GM21528 (cell line): ENCODE measurements around the gene KAT5.
"Not testable (repeated sequence)": the region's sequence is repeated elsewhere in the genome, so short reads cannot be mapped to it uniquely, and the experiment has no call there.

Source experiments
- ATAC-seq: cut with Tn5 transposase; IDR thresholded peaks from one replicate; pipeline ENCODE4 v1.9.1; 2021; ENCODE audit warnings: mild to moderate bottlenecking, moderate library complexity; ENCODE audit not compliant: unreplicated experiment, low FRiP score

Gene KAT5

DNA sequence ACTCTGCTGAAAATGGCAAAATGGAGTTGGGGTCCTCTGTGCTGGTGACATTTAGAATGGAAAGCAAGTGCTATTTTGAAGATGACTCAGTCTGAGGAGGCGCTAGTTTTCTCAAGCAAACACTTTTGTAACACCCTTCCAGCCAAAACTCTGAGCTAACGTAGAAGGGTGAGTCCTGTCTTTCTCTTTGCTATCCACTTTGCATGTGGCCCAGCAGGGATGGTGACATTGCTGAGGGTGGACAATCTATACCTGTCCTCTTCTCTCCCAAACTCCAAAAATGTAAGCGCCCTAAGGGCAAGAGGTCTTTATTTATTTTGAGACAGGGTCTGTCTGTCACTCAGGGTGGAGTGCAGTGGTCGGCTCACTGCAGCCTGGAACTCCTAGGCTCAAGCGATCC, 3.6 kb upstream of the KAT5 start:
- ATAC-seq: no peak

DNA sequence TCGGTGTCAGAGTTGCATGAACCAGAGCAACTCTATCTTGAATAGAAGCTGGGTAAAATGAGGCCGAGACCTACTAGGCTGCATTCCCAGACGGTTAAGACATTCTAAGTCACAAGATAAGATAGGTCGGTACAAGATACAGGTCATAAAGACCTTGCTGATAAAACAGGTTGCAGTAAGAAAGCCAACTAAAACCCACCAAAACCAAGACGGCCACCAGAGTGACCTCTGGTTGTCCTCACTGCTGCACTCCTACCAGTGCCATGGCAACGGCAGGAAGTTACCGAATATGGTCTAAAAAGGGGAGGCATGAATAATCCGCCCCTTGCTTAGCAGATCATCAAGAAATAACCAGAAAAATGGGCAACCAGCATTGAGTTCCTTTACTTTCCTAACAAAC, 2.4 kb upstream of the KAT5 start:
- ATAC-seq: no peak

DNA sequence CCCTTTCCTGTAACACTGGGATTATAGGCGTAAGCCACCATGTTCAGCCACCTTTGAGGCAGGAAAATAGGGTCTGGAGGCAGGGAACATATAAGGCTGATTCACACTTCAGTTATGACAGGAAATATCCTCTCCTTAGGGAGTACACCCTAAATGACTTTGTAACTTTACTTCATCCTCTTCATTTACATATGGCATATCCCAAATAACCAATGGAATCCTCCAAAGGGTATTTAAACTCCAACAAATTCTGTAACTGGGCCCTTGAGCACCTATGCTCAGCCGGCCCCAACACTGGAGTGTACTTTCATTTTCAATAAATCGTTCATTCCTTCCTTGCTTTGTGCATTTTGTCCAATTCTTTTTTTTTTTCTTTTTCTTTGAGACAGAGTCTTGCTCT, 1.6 kb upstream of the KAT5 start:
- no peak for ATAC-seq

DNA sequence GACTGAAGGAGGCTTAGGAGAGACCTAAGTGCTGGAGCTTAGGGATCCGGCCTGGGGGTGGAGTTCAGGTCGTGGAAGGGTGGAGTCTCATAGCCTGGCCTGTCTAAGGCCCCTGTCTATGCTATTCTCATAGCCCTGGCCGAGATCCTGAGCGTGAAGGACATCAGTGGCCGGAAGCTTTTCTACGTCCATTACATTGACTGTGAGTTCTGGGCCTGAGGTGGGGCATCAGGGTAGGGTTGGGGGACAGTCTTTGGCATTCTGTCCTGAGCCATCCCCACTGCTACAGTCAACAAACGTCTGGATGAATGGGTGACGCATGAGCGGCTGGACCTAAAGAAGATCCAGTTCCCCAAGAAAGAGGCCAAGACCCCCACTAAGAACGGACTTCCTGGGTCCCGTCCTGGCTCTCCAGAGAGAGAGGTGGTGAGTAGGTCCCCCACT, 603 bp downstream of the KAT5 start:
- no peak for ATAC-seq

DNA sequence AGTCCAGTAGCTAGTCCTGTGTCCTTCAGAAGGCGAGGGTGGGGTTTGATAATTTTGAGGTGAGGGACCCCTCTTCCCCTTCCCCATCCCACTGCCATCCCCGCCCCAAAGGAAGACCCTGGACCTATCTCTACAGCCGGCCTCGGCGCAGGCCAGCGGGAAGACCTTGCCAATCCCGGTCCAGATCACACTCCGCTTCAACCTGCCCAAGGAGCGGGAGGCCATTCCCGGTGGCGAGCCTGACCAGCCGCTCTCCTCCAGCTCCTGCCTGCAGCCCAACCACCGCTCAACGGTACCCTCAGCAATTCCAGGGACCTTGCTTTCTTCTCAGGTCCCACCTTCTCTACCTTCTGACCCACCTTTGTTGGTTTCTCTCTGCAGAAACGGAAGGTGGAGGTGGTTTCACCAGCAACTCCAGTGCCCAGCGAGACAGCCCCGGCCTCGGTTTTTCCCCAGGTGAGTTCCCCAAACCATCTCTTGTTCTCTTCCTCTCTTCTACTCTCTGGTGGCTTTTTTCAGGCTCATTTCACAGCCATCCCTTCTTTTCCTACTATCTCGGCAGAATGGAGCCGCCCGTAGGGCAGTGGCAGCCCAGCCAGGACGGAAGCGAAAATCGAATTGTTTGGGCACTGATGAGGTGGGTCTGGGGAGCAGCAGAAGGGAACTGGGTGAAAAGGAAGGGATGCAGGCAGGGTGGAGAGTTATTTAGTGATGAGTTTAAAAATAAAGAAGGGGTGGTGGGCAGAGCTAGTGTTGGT, 1.3 kb downstream of the KAT5 start:
- ATAC-seq: no peak

DNA sequence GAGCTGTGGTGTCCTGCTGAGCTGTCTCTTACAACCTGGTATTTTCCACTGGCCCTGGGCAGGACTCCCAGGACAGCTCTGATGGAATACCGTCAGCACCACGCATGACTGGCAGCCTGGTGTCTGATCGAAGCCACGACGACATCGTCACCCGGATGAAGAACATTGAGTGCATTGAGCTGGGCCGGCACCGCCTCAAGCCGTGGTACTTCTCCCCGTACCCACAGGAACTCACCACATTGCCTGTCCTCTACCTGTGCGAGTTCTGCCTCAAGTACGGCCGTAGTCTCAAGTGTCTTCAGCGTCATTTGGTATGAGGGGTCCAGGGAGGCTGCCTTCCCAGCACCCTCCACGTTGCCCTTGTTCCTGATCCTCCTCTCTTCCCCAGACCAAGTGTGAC, 2.4 kb downstream of the KAT5 start:
- no peak for ATAC-seq

DNA sequence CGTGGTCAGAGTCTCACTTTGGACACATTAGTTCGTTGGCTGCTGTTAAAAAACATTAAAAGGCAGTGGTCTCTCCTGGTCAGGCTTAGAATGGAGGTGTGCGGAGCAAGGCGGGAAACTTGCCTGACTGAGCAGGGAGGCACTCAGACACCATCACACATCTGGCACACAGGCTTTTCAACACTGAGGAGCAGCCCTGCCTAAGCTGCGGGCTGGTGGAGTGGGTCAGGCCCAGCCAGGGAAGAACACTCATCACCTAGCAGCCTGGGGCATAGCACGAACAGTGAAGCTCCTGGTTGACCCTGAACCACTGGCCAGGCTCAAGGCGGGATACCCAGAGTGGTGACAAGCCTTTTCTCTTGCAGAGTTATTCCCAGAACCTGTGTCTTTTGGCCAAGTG, 4.2 kb downstream of the KAT5 start:
- ATAC-seq: no peak

DNA sequence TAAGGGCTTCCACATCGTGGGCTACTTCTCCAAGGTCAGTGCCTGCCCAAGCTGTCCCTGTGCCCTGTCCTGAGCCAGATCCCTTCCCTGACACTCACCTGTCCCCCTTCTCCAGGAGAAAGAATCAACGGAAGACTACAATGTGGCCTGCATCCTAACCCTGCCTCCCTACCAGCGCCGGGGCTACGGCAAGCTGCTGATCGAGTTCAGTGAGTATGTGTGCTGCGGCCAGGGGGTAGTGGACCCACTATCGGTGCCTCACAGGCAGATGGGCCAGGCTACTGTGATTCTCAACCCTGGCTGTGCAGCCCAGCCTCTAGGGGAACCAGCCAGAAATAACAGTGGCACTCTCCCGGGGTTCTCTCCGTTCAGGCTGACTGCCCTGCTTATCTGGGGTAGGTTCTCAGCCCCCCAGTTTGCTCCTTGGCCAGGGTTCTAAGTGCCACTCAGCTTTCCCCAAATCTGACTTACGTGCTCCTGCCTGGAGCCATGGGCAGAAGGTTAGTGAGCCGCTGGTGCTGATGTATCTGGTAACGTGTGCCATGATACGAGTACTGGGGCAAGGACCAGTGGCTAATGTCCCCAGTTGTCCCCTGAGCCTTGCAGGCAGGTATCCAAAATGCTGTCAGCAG, 4.8 kb downstream of the KAT5 start:
- no peak for ATAC-seq

DNA sequence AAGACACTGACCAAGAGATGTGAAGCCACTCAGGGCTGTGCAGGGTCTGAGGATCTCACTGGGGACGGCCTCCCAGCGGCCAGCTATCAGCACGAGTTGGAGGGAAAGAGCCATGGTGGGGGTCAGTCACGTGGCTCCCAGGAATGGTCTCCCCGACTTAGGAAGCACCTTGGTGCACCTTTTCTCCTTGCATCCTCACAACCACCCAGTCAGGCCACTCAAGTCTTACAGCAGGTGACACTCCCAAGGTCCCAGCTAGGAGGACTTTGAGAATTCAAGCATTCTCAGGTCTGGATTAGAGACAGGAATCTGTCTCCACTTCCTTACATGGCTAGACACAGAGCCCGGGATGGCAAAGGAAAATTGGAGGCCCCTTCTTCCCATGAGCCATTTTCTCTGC, 5.9 kb downstream of the KAT5 start:
- no peak for ATAC-seq

DNA sequence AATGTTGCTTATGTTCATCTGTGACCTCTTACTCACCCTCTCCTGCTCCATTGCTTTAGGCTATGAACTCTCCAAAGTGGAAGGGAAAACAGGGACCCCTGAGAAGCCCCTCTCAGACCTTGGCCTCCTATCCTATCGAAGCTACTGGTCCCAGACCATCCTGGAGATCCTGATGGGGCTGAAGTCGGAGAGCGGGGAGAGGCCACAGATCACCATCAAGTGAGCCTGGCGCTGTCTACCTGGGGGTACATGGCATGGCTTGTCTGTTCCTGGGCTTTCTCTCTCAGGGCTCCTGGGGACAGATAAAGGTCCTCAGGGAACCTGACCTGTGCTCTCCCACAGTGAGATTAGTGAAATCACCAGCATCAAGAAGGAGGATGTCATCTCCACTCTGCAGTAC, 6.5 kb downstream of the KAT5 start:
- no peak for ATAC-seq

DNA sequence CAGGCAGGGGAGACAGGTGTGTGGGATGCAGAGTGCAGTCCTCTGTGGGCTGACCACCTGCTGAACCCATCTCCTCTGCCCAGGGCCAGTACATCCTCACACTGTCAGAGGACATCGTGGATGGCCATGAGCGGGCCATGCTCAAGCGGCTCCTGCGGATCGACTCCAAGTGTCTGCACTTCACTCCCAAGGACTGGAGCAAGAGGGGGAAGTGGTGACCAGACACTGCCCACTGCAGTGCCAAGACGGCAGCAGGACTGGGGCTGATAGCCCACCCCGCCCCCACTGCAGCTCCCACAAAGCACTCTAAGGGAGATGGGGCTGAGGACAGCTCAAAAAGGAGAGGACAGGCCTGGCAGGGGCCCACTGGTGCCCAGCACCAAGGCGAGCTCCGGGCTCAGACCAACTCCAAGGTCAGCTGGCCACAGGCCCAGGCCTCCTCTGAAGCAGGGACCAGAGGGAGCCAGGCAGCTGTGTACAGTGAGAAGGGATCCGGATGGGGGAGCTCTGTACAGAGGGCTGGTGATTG, 7.0 kb downstream of the KAT5 start:
- no peak for ATAC-seq

DNA sequence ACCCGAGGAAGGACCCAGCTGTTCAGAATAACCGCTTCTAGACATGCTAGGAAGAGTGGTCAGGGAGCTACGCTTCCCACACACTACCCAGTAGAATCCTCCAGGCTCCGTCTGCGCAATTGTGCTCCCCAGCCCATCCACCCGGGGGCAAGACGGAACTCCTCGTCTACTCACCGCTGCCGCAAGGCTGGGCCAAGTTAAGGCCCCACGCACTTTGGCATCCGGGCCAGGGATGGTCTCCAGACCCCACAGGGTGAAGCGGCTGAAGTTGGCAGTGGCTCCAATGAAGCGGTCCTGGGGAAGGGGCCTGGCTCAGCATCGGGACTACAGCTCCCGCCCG, 7.8 kb downstream of the KAT5 start:
- no peak for ATAC-seq

DNA sequence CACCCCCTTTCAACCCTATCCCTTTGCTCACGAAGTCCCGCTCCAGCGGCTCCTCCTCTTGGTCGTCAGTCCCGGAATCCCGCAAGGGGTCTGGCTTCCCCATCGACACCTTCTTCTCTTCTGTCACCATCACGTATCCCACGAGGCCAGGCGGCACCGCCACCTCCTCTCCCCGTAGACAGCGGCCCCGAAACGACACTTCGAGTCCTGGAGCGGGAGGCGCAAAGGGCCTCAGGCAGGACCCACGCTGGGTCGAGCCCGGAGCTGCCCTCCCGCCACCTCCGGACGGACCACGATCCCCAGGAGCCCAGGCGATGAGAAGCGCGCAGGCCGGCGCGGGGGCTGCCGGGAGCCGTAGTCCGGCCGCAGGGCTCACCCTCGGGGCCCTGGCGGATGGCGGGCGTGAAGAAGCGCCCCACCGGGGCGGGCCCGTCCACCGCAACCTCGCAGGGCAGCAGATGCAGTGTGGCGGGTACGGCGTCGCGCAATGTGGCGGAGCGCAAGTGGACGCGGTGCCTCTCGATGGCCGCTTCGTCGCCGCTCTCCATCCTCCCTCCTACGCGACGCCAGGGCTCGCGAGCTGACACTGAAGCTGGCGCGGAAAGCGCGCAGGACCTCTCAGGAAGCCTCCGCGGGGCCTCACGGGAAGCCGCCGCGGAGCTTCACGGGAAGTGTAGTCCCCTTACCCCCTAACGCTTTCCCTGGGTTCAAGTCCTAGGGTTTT, 8.3 kb downstream of the KAT5 start, which contains the start of gene RNASEH2C:
Gene RNASEH2C (minus strand): TSS at position 588 of the 724 bp plus-strand sequence. CDS start 40 bp downstream, at position 548.
- peak; percentile 52 for ATAC-seq

DNA sequence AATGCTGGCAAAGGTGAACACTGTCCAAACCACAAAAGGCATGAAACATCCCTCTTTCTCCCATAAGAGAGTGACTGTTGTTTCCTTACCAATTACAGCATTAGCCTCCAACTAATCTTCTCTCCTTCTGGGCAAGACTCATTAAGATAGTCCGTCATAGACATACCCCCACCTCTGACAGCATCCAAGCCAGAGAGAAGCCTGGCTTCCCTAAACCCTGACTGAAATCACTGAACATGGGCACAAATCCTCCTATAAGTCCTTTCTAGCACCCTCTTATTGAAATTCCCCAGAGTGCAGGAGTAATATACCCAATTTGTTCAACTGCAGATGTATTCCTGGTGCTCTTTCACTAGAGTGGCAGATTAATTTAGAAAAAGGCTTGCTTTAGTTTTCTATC, 10.2 kb downstream of the KAT5 start:
- ATAC-seq: no peak

DNA sequence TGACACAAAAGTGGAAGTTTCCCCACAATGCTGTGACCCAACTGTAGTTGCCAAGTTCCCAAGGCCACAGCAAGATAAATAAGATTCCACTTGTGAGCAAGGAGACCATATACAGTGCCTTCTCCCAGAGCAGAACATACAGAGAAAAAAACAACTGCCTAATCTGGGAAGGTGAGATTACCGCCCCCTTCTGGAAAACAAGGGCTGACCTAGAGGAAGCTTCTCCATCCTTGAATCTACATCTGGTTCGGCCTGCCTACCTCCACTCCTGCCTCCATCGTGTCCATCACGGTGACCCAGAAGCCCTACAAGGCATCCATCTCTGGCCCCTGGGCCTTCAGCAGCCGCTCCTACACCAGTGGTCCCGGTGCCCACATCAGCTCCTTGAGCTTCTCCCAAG, 14.6 kb downstream of the KAT5 start:
- ATAC-seq: no peak

DNA sequence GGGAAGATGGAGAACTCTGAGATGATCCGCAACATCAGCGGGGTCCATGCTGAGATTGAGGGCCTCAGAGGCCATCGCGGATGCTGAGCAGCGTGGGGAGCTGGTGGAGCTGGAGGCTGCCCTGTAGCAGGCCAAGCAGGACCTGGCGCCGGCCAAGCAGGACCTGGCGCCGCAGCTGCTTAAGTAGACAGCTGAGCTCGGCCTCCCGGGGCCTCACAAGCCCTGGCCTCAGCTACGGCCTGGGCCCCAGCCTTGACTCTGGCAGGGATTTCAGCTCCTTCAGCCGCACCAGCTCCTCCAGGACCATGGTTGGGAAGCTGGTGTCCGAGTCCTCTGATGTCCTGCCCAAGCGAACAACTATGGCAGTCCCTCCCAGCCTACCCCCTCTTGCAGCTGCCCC, 15.8 kb downstream of the KAT5 start:
- ATAC-seq: no peak

DNA sequence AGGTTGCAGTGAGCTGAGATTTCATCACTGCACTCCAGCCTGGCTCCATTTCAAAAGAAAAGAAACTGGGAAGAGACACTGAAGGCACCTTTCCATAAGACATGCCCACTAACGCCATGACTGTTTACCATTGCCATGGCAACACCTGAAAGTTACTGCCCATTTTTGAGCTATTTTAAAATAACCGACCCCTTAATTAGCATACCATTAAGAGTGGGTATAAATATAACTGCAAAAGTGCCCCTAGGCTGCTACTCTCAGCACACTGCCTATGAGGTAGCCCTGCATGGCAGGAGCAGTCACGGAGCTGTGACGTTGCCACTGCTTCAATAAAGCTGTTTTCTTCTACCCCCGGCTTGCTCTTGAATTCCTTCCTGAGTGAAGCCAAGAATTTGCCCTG, 18.4 kb downstream of the KAT5 start:
- no peak for ATAC-seq

DNA sequence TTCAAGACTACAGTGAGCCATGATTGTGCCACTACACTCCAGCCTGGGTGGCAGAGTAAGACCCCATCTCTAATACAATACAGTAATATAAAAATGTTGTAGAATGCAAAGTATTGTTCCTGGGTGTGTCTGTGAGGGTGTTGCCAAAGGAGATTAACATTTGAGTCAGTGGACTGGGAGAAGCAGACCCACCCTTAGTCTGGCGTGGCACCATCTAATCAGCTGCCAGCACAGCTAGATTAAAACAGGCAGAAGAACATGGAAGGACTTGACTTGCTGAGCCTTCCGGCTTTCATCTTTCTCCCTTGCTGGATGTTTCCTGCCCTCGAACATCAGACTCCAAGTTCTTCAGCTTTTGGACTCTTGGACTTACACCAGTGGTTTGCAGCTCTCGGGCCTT, 23.1 kb downstream of the KAT5 start:
- ATAC-seq: not testable (repeated sequence)

DNA sequence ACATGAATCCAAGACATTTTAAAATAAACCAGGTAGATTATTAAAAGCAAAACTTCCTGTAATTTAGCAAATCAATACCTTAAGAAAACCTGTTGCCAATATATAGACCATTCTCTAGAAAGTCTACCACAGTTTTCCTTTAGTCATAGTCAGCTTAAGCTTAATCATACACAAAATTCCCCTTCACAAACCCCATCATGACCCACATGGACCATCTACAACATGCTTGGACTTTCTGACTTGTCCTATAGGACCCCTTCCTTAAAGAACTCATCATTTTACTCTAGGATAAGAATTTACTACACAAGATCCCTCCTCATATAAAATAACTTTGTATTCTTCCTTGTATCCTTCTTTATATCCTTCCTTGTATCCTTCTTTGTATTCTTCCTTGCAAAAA, 24.8 kb downstream of the KAT5 start:
- no peak for ATAC-seq

DNA sequence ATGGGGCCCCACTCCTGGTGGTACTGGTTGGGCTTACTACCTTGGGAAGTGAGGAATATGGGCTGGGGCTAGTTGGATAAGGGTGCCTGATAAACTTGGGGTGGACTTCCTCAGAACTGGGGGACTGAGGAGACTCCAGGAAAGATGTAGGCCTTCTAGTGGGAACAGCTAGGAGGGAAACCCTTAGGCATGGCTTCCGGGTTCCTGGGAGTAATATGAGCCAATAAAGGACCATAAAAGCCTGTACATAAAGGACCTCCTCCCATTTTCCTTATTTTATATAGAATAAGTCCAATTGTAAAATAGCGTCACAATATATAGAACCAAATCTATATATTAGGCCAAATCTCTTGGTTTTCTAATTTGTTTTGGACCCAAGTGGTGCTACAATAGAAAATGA, 27.0 kb downstream of the KAT5 start:
- no peak for ATAC-seq

DNA sequence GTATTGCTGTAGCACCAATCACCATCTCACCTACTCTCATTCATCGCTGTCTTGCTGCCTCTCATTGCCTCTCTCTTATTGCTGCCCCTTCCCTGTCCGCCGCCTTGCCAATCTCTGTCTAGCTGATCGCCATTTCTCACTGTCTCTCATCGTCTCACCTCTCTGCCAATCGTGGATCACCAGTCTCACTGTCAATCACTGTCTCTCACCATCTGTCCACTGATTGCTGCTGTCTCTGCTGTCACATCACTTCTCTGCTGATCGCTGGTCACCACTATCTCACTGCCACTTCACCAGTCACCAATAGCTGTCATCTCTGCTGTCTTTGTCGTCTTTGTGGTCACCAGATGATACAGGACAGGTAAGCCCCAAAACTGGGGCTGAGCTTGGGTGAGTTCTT, 29.1 kb downstream of the KAT5 start:
- ATAC-seq: no peak

DNA sequence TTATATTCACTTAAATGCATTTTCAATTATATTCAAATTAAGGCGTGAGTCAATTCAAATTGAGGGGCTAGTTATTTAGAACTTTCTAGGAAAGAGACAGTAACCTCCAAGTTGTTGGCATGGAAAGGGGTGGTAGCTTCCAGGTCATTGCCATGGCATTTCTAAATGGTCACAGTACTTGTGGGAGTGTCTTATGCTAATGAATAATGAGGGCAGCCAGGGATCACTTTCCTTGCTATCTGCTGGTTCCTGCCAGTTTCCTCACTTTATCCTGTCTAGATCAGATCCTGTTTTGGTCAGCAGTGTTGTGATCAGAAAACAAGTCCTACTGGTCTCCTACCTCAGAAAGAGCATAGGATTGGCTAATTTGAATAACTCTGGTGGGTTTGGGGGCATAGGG, 30.3 kb downstream of the KAT5 start:
- ATAC-seq: no peak
